GM19351 (cell line): Measurements from ENCODE around the gene TMC7.

Experiments
- ATAC-seq: cut with Tn5 transposase; IDR thresholded peaks from one replicate; pipeline ENCODE4 v1.9.1; 2021; ENCODE audit warnings: mild to moderate bottlenecking, moderate library complexity; ENCODE audit not compliant: unreplicated experiment

The TMC7 gene

DNA sequence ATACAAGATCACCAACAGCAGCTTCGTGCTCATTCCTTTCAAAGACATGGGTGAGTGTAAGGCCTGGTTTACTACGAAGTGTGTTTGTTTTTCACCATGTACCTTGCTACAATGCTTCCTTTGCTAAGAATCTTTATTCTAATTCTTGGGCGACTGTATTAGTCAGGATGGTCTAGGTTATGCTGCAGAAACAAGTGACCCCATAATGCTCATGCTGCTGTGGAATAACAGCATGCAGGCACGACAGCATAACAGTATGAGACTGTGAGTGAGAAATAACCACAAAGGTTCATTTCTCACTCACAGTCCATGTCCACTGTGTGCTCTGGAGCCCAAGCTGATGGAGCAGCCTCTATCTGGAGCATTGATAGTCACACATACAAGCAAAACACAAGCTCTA lies 38.0 kb downstream of the TMC7 start:
- no peak for ATAC-seq

DNA sequence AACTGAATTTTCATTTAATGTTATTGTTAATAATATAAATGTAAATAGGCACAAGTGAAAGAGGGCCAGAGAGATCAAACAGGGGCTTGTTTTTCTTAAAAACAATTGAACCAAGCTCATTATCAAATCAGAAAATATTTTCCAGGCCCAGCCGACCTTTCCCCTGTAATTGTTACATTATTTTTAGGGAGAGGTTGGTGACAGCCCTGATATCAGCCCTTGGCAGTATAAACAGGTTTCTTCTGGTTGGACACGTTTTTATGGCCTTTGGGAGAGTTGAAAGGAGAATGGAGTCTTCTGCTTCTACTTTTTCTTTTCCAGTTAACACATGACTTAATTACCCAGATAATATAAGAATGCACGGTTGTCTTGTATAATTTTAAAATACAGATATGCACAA lies 43.7 kb downstream of the TMC7 start:
- ATAC-seq: no peak

DNA sequence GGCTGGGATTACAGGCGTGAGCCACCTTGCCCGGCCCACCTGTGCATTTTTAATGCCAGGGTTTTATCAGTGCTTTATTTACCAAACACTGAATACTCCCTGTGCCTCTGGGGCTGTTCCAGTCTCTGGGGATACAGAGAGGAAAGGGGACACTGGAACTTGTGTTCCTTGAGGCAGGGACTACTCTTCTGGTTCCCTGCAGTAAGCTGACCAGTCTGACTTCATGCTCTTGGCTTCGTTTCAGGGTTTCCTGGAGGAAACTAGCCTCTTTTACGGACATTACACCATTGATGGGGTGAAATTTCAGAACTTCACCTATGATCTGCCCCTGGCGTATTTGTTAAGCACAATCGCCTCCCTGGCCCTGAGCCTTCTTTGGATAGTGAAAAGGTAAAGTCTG lies 46.2 kb downstream of the TMC7 start:
- no peak for ATAC-seq

DNA sequence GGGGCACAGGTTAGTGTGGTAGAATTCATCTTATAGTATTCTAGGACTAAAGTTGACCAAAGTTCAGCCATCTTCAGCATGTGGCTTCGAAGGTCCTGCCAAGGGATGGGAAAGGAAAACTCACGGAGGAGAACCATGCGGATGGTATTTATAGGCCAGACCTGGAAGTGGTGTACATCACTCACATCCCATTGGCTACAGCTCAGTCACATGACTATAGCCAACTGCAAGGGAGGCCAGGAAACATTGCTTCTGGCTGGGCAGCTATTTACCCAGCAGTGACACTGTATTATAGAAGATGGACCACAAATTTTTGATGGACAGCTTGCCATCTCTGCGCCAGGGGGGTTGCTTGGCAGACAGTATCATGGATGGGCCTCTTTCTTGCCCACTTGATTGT lies 48.0 kb downstream of the TMC7 start:
- no peak for ATAC-seq

DNA sequence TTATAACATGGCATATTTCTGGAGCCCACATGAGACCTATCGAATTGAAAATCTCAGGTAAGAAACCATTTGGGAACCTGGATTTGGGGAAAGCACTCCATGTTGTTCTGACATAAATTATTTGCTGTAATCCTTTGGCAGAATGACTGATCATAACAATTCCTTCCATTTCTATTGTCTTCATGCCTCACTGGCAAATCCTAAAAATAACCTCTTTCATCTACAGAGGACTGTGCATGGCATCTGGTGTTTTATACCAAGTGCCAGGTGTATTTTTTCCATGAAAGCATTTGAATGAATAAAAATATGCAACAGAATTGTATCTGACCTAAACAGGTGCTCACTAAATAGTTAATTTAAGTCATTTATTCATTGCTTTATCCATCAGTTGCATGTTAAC lies 50.0 kb downstream of the TMC7 start:
- ATAC-seq: no peak

DNA sequence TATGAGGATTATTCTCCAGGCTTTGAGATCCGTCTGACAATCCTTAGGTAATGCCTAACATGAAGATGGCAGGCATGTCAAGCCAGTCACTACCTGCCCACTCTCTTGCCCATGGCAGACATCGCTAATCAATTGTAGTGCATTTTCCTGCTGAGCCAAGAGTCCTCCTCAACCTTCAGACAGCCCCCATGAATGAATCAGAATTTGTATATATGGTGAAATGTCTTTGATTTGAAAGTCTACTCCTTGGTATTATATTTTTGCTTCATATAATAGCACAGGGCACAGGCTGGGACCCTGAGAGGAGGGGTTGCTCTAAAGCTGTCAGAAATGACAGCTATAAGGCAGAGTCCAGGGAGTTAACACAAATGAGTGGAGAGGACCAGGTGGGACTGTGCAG lies 56.7 kb downstream of the TMC7 start:
- ATAC-seq: no peak

DNA sequence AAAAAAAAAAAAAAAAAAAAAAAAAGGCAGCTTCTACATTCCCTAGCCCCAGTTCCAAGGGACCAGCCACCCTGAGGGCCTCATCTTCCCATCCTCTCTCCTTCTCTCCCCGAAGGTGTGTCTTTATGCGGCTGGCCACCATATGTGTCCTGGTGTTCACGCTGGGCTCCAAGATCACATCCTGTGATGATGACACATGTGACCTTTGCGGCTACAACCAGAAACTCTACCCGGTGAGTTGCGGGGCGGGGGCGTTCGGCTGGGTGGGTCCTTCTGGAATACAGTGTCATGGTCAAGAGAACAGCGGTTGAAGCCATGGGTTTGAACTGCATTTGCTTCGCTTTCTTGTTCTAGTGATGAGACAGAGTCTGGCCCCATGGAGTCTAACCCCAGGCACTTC lies 61.0 kb downstream of the TMC7 start:
- ATAC-seq: no peak

DNA sequence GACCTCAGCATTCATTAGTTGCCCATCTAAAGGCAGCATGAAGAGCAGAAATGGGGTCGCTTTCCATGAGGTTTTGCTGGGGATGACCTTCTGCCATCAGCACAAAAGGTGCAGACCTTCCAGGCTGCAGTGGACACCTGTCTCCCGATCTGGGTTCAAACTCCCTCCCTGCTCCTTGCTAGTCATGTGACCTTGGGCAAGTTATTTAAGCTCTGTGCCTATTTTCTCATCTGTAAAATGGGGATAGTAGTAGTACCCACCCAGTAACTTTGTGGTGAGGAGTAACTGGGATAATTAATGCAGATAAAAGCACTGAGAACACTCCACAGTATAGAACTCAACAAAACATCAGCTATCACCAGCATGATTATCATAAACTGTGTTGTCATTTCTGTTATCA lies 62.3 kb downstream of the TMC7 start:
- no peak for ATAC-seq

DNA sequence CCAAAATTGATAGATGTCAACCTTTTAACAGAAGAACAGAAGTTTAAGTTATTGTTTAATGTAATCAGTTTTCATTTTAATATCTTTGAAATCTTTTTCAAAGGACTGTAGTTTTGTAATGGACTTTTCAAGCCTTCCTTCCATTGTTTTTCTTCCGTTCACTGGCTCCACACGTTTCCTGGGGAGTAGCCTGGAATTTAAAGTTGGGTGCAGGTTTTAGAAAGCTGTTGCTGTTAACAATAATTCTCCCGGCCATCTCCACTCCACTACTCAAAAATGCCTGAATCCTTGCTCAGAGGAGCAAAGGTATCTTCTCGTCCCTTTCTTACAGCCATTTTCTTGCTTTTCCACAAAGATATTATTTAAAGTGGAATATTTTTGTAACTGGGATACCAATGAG lies 79.0 kb downstream of the TMC7 start:
- no peak for ATAC-seq

DNA sequence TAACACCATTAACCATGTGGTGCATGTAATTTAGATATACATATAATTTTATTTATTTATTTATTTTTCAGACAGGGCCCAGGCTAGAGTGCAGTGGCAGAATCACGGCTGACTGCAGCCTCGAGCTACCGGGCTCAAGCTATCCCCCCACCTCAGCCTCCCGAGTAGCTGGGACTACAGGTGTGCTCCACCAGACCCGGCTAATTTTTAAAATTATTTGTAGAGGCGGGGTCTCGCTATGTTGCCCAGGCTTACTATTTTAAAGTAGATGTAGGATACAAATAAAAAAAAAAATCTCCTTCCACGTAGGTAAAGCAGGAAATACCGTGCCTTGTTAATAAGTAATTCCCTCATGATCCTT lies 83.2 kb downstream of the TMC7 start:
- no peak for ATAC-seq

DNA sequence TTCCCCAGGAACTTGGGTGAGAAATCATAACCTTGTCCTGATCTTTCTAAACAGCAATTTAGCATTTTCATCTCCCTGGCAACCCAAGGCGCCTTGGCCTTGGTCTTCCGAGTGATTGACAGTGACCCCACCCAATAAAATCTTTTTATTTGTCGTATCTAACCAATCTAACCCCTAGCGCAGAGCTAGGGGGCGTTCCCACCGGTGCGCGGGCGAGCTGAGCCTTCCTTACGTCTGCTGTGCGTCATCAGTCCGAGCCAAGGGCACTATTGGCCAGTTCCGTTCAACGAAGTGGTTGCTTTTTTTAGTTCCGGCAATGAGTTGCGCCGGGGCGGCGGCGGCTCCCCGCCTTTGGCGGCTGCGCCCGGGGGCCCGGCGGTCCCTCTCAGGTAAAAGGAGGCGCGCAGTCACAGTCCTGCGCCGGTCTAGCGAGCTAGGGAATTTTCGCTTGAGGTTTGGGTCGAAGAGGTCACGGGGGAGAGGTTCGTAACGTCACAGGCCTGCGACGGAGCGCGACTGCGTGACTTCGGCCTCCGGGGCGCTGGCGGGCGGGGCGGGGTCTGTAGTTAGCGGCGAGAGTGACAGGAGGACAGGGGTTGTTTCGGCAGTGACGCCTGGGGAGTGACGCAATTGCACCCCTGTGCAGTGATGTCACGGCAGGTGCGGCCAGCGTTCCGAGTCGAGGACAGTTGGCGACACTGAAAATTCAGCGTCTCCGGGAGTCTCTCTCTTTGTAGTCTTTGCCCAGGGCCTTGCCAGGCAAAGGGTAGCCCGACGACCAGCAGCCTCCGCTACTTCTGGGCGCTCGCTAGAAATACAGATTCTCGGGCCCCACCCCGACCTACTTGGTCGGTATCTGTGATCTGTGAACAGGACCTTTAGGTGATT lies 83.9 kb downstream of the TMC7 start, which contains the start of gene COQ7:
Gene COQ7 (plus strand): TSS at position 266 of the 888 bp plus-strand sequence. CDS start 51 bp downstream, at position 317.
- peak; percentile 91 for ATAC-seq

DNA sequence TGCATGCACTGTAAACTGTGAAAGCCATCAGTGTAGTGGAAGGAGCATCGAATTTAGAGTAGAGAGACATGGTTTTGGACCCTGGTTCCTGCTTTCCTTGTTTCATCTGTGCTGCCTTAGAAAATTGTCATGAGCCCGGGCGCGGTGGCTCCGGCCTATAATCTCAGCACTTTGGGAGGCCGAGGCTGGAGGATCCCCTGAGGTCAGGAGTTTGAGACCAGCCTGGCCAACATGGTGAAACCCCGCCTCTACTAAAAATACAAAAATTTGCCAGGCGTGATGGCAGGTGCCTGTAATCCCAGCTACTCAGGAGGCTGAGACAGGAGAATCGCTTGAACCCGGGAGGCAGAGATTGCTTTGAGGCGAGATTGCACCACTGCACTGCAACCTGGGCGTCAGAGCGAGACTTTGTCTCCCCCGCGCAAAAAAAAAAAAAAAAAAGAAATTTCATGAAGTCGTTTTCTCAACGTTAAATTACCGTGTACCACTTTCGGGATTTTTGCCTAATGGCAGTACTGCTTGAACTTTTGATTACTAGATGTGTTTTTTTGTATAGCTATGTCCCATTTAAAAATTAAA lies 84.6 kb downstream of the TMC7 start:
- no peak for ATAC-seq

DNA sequence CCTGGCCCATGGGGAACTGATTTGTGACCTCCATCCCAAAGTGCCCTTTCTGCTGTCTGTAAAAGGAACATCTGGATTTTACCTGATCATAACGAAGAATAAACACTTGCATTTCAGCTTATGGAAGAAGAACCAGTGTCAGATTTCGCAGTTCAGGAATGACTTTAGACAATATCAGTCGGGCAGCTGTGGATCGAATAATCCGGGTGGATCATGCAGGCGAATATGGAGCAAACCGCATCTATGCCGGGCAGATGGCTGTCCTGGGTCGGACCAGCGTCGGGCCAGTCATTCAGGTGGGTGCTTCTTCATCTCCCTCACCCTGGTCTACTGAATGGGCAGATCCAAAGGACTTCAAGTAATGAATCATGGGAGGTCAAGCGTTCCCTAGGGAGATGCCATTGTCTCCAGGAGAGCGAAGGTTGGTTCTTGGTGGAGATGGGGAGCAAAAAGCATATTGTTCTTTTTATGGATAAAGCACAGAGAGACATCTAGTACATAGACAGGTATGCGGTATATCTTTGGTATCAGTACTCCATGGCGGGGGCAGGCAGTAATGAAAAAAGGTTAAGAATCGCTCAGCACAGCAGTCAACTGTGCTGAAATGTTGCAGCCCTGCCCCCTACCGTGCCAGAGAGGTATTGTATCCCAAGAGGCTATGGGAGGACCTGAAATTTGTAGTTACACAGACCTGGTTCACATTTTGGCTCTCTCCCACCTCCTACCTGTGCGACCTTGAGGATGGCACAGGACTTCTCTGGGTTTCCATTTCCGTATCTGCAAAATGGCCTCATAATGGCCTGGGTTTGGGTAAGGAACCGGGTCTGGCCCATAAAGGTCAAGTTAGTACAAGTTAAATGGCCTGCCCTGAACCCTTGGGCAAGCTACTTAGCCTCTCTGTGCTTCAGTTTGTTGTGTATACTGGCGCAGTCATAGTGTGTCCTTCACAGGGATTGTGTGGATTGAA lies 88.4 kb downstream of the TMC7 start:
- no peak for ATAC-seq

DNA sequence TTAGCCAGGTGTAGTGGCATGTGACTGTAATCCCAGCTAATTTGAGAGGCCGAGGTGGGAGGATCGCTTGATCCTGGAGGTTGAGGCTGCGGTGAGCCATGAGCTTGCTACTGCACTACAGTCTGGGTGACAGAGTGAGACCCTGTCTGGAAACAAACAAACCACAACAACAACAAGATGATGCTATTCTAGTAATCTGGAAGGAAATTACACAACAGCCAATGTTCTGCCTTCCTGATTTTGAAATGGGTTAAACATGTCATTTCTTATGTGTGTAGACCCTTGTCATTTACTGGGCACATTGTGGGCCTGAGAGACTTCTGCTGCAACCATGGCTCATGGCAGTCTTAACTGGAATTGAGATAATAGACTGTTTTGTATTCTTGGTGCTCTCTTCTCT lies 89.6 kb downstream of the TMC7 start:
- ATAC-seq: no peak

DNA sequence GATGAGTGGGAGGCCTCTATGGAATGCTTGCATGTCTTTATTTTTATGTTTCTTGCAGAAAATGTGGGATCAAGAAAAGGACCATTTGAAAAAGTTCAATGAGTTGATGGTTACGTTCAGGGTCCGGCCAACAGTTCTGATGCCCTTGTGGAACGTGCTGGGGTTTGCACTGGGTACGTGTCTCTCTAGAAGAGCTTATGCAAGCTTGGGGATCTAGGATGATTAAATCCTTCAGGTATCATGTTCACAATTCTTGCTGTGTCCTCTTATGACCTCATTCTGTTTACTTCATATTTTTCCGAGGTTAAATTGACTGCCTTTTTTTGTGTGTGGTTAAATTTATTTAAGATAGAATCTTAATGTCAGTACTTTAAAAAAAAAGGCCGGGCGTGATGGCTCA lies 90.1 kb downstream of the TMC7 start:
- ATAC-seq: no peak

DNA sequence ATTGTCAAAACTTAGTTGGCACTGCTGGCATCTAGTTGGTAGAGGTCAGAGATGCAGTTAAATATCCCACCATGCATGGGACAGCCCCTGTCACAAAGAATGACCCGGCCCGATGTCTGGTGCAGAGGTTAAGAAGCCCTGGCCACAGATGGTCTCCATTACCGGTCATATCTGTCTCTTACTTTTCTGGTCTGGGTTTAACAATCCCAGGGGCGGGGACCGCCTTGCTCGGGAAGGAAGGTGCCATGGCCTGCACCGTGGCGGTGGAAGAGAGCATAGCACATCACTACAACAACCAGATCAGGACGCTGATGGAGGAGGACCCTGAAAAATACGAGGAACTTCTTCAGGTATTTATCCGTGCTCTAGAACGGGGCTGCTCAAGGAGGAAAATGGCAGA lies 91.8 kb downstream of the TMC7 start:
- ATAC-seq: no peak

DNA sequence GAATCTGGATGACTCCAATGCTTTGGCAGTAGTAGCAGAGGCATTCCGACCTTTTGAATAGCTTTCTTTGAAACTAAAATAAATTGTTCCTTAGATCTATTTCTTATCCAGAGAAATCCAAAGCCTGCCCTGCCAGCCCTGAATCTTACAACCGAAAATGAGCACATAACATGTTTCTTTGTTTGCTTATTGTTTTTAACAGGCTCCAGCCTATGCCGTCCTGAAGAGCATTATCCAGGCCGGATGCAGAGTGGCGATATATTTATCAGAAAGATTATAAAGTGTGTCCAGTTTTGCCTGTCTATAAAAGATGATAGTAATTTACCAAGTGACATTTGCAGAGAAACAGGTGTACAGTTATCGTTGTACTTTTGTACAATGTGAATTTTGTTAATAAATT lies 94.1 kb downstream of the TMC7 start:
- no peak for ATAC-seq

DNA sequence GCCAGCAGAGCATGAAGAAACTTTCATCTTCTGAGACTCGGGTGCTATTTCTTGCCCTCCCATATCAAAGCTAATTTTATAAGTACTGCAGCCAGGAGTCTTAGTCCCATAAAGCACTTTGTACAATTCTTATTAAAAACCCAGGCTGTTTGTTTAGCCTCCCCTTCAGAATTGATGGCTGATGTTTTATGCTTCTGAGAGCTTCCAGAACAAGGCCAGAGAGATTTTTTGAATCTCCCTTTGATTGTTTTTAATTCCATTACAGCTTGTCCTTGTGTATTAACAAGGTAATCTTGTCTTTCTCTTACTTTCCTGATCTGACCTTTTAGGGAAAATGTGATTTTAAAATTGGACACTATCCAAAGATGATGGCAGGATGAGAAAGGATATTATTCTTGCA lies 99.9 kb downstream of the TMC7 start:
- ATAC-seq: no peak

DNA sequence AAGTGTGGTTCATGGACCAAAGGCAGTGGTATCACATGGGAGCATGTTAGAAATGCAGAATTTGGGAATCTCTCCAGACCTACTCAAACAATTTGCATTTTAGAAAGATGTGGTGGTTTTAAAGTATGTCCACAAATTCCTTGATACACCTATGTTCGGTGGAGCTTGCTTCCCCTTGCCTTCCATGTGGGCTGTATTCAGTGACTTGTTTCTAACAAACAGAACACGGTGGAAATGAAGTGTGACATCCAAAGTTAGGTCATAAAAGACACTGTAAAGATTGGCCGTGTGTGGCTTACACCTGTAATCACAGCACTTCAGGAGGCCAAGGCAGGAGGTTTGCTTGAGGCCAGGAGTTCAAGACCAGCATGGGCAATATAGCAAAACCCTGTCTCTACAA lies 100.4 kb downstream of the TMC7 start:
- no peak for ATAC-seq

DNA sequence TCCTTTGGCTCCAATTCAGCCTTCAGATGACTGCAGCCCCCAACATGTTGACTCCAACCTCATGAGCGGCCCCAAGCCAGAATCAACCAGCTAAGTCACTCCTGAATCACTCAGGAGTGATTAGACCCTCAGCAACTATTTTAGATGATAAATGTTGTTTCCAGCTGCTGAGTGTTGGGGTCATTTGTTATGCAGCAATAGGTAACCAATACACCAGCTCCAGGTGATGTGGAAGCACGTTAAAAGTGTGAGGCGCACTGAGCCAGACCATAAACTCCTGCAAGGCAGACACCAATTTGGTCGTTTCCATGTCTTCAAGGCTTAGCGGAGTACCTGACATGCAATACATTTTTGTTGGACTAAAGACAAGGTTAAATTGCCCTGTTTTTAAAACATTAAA lies 101.1 kb downstream of the TMC7 start:
- ATAC-seq: no peak

DNA sequence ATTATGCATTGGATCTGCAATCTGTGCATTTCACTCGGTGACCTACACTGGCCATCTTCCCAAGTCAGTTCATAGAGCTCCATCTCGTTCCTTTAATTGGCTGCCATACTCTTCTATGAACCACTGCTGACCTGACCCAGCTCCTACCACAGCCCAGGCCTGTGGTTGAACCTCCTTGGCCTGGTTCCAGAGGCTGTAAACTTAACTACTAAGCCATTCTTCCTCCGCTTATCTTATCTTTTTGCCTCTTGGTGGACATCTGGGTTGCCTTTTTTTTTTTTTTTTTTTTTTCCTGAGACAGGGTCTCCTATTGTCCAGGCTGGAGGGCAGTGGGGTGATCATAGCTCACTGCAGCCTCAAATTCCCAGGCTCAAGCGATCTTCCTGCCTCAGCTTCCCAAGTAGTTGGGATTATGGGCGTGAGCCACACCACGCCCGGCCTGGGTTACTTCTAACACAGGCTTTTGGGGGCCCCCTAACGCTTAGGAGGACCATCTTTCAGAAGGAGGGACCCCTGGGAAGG lies 102.0 kb downstream of the TMC7 start:
- no peak for ATAC-seq
